Left ventricle myocardium inferior (tissue), 1 donor: ENCODE measurements around the gene TMEM196. TPM values are rescaled to one million over a fixed set of nuclear protein-coding genes. Genes with fewer than 3 reads are reported as not detected.

Experiments
- DNase-seq: peaks from one replicate; pipeline ENCODE4 v3.0.0-alpha.2; 2020
- H3K27ac ChIP-seq: fragments of 200-600 bp; replicated peaks from 2 replicates; pipeline ENCODE4 v1.8.0; 2021
- H3K27me3 ChIP-seq: fragments of 200-600 bp; 2 replicates; pipeline ENCODE4 v1.8.0; 2021; ENCODE audit warnings: low read depth
- H3K36me3 ChIP-seq: fragments of 200-600 bp; 2 replicates; pipeline ENCODE4 v1.8.0; 2021
- H3K4me1 ChIP-seq: fragments of 200-600 bp; 2 replicates; pipeline ENCODE4 v1.8.0; 2021
- H3K4me3 ChIP-seq: fragments of 200-600 bp; 2 replicates; pipeline ENCODE4 v1.8.0; 2021; ENCODE audit warnings: mild to moderate bottlenecking, moderate library complexity
- H3K9me3 ChIP-seq: fragments of 200-600 bp; replicated peaks from 2 replicates; pipeline ENCODE4 v1.8.0; 2021
- intact Hi-C: fragments of 100-400 bp; cut with micrococcal nuclease; formaldehyde crosslinking; loops from one replicate; pipeline ENCODE4 v1.11.0; 2022
- total RNA-seq: library from RNA; stranded (reverse); fragmentation: NEBNext Ultra II Directional; extraction: Animal tissue kit (Norgen Biotek cat#: 25700); gene quantifications from one replicate; pipeline ENCODE4 v1.2.1, GENCODE V29; 2021
- TF ChIP-seq, protein P1 (sequence below): fragments of 200-600 bp; IDR thresholded peaks from 2 replicates; pipeline ENCODE4 v1.8.0; 2021; ENCODE audit warnings: antibody characterized with exemption, mild to moderate bottlenecking, borderline replicate concordance
- donor health status: DM: no; HTN: yes; CAD: no; lungs with severe emphysema.

The TMEM196 gene
- total RNA-seq, 1 donor from 2014 or later, result not detected

DNA sequence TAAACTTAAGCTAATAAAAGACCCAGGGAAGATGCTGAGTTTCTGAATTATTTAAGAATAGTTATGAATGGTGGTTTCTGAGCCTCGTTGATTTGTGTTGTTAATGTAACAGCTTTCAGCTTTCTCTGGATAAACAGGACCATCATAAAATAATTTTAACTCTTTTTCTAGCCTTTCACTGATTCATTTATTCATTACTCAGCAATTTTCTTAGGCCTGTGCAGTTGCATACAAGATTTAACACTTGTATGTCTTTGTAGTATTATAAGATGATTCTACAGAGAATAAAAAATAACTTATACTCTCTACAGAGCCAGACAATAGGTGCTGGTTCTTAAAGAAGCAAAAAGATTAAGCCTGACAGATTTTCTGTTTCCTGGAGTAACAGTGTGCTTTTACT lies 29.3 kb downstream of the TMEM196 start:
- DNase-seq, result no peak
- H3K27ac ChIP-seq, result no peak overlapping the region
- no peaks in the 10 kb centered on the region for H3K9me3 ChIP-seq
- TF ChIP-seq, protein P1, sequence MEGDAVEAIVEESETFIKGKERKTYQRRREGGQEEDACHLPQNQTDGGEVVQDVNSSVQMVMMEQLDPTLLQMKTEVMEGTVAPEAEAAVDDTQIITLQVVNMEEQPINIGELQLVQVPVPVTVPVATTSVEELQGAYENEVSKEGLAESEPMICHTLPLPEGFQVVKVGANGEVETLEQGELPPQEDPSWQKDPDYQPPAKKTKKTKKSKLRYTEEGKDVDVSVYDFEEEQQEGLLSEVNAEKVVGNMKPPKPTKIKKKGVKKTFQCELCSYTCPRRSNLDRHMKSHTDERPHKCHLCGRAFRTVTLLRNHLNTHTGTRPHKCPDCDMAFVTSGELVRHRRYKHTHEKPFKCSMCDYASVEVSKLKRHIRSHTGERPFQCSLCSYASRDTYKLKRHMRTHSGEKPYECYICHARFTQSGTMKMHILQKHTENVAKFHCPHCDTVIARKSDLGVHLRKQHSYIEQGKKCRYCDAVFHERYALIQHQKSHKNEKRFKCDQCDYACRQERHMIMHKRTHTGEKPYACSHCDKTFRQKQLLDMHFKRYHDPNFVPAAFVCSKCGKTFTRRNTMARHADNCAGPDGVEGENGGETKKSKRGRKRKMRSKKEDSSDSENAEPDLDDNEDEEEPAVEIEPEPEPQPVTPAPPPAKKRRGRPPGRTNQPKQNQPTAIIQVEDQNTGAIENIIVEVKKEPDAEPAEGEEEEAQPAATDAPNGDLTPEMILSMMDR, result no peak
- H3K36me3 ChIP-seq, result no peaks in the 10 kb centered on the region
- H3K4me3 ChIP-seq, result no peak overlapping the region
- intact Hi-C loops, result loop anchor here (10.0 kb wide), 1 partner anchor 851 kb away; no protein-coding TSS in a partner anchor
- H3K27me3 ChIP-seq, result peaks cover 8% of the 10 kb centered on the region
- no peaks in the 10 kb centered on the region for H3K4me1 ChIP-seq

DNA sequence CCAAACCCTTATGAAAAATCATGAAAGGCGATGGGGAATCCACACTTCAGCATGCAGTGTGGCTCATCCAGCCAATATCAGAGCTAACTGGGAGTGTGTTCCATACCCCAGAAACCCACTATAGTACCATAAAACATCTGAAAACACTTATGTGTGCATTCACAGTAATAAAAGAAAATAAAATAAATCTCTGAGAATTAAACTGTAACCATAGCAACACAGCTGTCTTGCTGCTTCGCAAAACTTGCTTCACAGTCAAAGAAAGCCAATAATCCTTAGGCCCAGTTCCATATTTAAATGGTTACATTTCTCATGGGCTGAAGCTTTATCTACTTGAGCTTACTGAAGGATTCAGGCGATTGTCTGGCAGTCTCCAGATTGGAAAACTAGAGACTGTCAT lies 44.7 kb downstream of the TMEM196 start:
- Histone ChIP-seq H3K4me3 (no peak overlapping the region), H3K4me1 (no peaks in the 10 kb centered on the region), H3K27ac (no peak overlapping the region), H3K9me3 (no peaks in the 10 kb centered on the region), H3K36me3 (no peaks in the 10 kb centered on the region), H3K27me3 (peaks cover 43% of the 10 kb centered on the region)
- no peak for DNase-seq
- intact Hi-C loops, result no loop called here
- TF ChIP-seq, protein P1, result no peak

DNA sequence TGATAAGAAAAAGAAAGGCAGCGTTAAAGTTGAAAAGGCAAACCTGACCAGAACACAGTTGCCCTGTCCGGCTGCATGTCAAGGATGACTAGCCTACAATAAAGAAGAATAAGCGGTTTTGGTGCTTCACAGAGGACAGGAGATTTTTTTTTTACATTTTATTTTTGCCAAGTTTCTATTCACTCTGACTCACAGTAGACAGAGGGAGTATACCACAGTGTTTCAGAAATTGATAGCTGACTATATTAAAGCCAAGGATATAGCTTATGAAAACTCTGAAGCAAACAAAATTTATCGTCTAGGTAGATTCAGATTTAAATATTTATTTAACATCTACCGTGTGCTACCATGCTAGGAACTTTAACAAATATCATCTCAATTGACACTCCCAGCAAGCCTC lies 47.6 kb downstream of the TMEM196 start:
- Histone ChIP-seq H3K27ac (no peak overlapping the region), H3K4me1 (no peaks in the 10 kb centered on the region), H3K4me3 (no peak overlapping the region), H3K27me3 (peaks cover 43% of the 10 kb centered on the region), H3K9me3 (no peaks in the 10 kb centered on the region), H3K36me3 (no peaks in the 10 kb centered on the region)
- no peak for DNase-seq
- intact Hi-C loops, result no loop called here
- TF ChIP-seq, protein P1, result no peak

DNA sequence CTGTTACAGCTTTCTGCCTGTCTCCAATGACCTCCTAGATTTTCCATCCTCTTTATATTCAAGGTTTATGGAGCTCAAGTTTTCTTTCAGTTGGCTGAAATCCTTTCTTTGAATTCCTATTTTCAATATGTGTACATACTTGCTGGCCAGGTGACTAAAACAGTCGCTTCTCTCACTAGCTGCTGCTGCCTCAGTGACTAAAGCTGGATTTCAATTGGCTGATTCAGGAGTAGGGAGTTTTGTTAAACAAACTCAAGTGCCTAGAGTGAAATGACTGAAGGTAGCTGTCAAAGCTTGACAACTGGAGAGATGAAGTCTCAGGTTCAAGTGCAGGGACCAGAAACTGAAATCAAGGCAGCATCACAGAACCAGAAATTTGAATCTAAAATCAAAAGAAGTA lies 57.9 kb downstream of the TMEM196 start:
- Histone ChIP-seq H3K4me3 (no peak overlapping the region), H3K9me3 (no peaks in the 10 kb centered on the region), H3K27me3 (no peaks in the 10 kb centered on the region), H3K27ac (no peak overlapping the region), H3K36me3 (no peaks in the 10 kb centered on the region), H3K4me1 (no peaks in the 10 kb centered on the region)
- TF ChIP-seq, protein P1, result no peak
- intact Hi-C loops, result loop anchor here (10.0 kb wide), 1 partner anchor 879 kb away; no protein-coding TSS in a partner anchor
- DNase-seq, result no peak

DNA sequence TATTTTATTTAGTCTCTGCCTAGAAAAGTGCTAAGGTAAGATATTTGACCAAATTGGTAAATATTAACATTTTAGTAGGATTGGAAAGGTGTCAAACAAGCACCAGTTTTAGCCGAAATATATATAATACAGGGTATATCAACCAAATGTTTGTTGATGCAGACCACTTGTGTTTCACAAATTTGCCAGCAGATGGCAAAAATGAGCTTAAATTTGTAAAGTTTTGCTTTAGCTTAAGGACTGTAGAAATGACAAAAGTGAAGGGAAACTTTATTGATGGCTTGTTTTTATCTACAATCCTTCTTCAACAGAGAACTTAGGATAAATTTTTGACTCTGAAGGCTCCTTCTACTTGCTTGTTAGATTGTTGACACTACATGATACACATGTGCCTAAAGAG lies 59.7 kb downstream of the TMEM196 start:
- Histone ChIP-seq H3K4me1 (peaks cover 8% of the 10 kb centered on the region), H3K27ac (no peak overlapping the region), H3K27me3 (no peaks in the 10 kb centered on the region), H3K9me3 (no peaks in the 10 kb centered on the region), H3K4me3 (no peak overlapping the region), H3K36me3 (no peaks in the 10 kb centered on the region)
- TF ChIP-seq, protein P1, result peak; percentile 64
- intact Hi-C loops, result loop anchor here (10.0 kb wide), 1 partner anchor 881 kb away; no protein-coding TSS in a partner anchor
- no peak for DNase-seq

DNA sequence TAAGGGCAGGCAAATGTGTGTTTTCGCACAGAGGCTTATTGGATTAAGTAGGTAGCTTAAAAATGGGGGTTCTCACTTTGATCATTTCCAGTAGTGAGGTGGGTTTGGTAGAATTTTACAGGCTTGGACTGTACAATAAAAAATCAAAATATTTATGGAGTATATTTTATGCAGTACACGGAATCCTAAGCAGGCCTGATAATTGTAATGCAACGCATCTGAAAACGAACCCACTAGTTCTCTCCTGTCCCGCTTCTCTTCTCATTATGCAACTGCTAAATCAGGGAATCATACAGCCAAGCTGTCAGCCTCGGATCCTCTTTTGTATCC lies 64.2 kb downstream of the TMEM196 start:
- no peaks in the 10 kb centered on the region for H3K27me3 ChIP-seq
- H3K9me3 ChIP-seq, result no peaks in the 10 kb centered on the region
- no peak for DNase-seq
- TF ChIP-seq, protein P1, result peak; percentile 5
- H3K4me1 ChIP-seq, result peaks cover 34% of the 10 kb centered on the region
- H3K27ac ChIP-seq, result peak overlapping the region; percentile 66
- H3K4me3 ChIP-seq, result peak overlapping the region; percentile 77
- intact Hi-C loops, result no loop called here
- no peaks in the 10 kb centered on the region for H3K36me3 ChIP-seq
